GM19395 (cell line): ENCODE results near the gene GAL3ST2.
"Not testable (repeated sequence)": the region's sequence is repeated elsewhere in the genome, so short reads cannot be mapped to it uniquely, and the experiment has no call there.

Experiments used
- ATAC-seq: cut with Tn5 transposase; IDR thresholded peaks from one replicate; pipeline ENCODE4 v1.9.1; 2021; ENCODE audit warnings: mild to moderate bottlenecking, moderate library complexity; ENCODE audit not compliant: unreplicated experiment

The GAL3ST2 gene

GRCh38 chr2:241776336-241777169 lies at the start of gene GAL3ST2:
Gene GAL3ST2, plus strand, starts transcription at chr2:241776822. Its CDS starts 134 bp downstream, at chr2:241776956.
- ATAC-seq = no peak

GRCh38 chr2:241728000-241728399 lies 48.6 kb upstream of the GAL3ST2 start:
- ATAC-seq = no peak

GRCh38 chr2:241728627-241729026 lies 48.0 kb upstream of the GAL3ST2 start:
- ATAC-seq = no peak

GRCh38 chr2:241729868-241730267 lies 46.8 kb upstream of the GAL3ST2 start:
- no peak for ATAC-seq

GRCh38 chr2:241730671-241731293 lies 45.8 kb upstream of the GAL3ST2 start:
- no peak for ATAC-seq

GRCh38 chr2:241732513-241733186 lies 44.0 kb upstream of the GAL3ST2 start:
- not testable (repeated sequence) for ATAC-seq

GRCh38 chr2:241733391-241734207 lies 43.0 kb upstream of the GAL3ST2 start:
- no peak for ATAC-seq

GRCh38 chr2:241734208-241734466 lies 42.5 kb upstream of the GAL3ST2 start:
- ATAC-seq = peak; percentile 38

GRCh38 chr2:241734467-241735208 lies 42.0 kb upstream of the GAL3ST2 start, which contains the start of gene D2HGDH:
Gene D2HGDH, plus strand, starts transcription at chr2:241734630. Its CDS starts 595 bp downstream, at chr2:241735225.
- ATAC-seq = peak; percentile 70

GRCh38 chr2:241736111-241736510 lies 40.5 kb upstream of the GAL3ST2 start:
- ATAC-seq = no peak

GRCh38 chr2:241738040-241738686 lies 38.5 kb upstream of the GAL3ST2 start:
- no peak for ATAC-seq

GRCh38 chr2:241739177-241739576 lies 37.4 kb upstream of the GAL3ST2 start:
- ATAC-seq = no peak

- no peak for ATAC-seq
These were observed 37.0 kb upstream of the GAL3ST2 start for GRCh38 chr2:241739651-241740050.

GRCh38 chr2:241741016-241741415 lies 35.6 kb upstream of the GAL3ST2 start:
- no peak for ATAC-seq

- ATAC-seq = no peak
These were observed 34.2 kb upstream of the GAL3ST2 start for GRCh38 chr2:241742320-241742939.

- ATAC-seq = not testable (repeated sequence)
These were observed 33.6 kb upstream of the GAL3ST2 start for GRCh38 chr2:241743008-241743407.

GRCh38 chr2:241743620-241744019 lies 33.0 kb upstream of the GAL3ST2 start:
- ATAC-seq = no peak

- no peak for ATAC-seq
These were observed 32.4 kb upstream of the GAL3ST2 start for GRCh38 chr2:241744028-241744754.

- no peak for ATAC-seq
These were observed 31.3 kb upstream of the GAL3ST2 start for GRCh38 chr2:241745276-241745675.
